ENCODE data around the gene ADAMTS6.

Gene ADAMTS6

GRCh38 chr5:65474130-65474711, 7.5 kb downstream of the ADAMTS6 start:
- ATAC-seq (ENCODE audit: insufficient read depth, low read depth) (no peak), DNase-seq (no peak)
- Histone ChIP-seq H3K4me1 (ENCODE audit: insufficient read depth, low read length) (no peaks in the 10 kb centered on the region; the same call in 1 of the 2 replicates), H3K4me2 (ENCODE audit: insufficient read depth, low read length) (no peak overlapping the region), H4K20me1 (ENCODE audit: insufficient read depth, low read length) (no peaks in the 10 kb centered on the region), H3K79me2 (ENCODE audit: insufficient read depth, low read length) (no peaks in the 10 kb centered on the region), H3K9me3 (ENCODE audit: insufficient read depth, low read length, severe bottlenecking) (no peaks in the 10 kb centered on the region), H3K27me3 (ENCODE audit: insufficient read depth, low read length, poor library complexity) (no peaks in the 10 kb centered on the region), H3K4me3 (ENCODE audit: low read depth in 1 of 2, low read length in 2 of 2) (no peak overlapping the region), H2AFZ (ENCODE audit: low read depth, low read length) (no peak overlapping the region), H3K36me3 (ENCODE audit: insufficient read depth, low read length) (no peaks in the 10 kb centered on the region), H3K27ac (ENCODE audit: low read length) (no peak overlapping the region), H3K9ac (ENCODE audit: low read depth, low read length) (no peak overlapping the region)
- TF ChIP-seq EZH2 (IDR thresholded peaks at IDR 0.05; ENCODE audit: borderline replicate concordance, low read depth, low read length, severe bottlenecking) (no peak), CTCF (IDR thresholded peaks at IDR 0.05; ENCODE audit: borderline replicate concordance, extremely low read depth, low read length, poor library complexity, severe bottlenecking) (no peak)

- H4K20me1 ChIP-seq (ENCODE audit: insufficient read depth, low read length), result no peaks in the 10 kb centered on the region
- no peak for DNase-seq
- H3K9ac ChIP-seq (ENCODE audit: low read depth, low read length), result no peak overlapping the region
- no peaks in the 10 kb centered on the region for H3K79me2 ChIP-seq (ENCODE audit: insufficient read depth, low read length)
- H3K27ac ChIP-seq (ENCODE audit: low read length), result no peak overlapping the region
- TF ChIP-seq CTCF (IDR thresholded peaks at IDR 0.05; ENCODE audit: borderline replicate concordance, extremely low read depth, low read length, poor library complexity, severe bottlenecking) (no peak), EZH2 (IDR thresholded peaks at IDR 0.05; ENCODE audit: borderline replicate concordance, low read depth, low read length, severe bottlenecking) (no peak)
- no peak overlapping the region for H2AFZ ChIP-seq (ENCODE audit: low read depth, low read length)
- ATAC-seq (ENCODE audit: insufficient read depth, low read depth), result no peak
- no peak overlapping the region for H3K4me3 ChIP-seq (ENCODE audit: low read depth in 1 of 2, low read length in 2 of 2)
- no peak overlapping the region for H3K4me2 ChIP-seq (ENCODE audit: insufficient read depth, low read length)
- no peaks in the 10 kb centered on the region for H3K36me3 ChIP-seq (ENCODE audit: insufficient read depth, low read length)
- H3K9me3 ChIP-seq (ENCODE audit: insufficient read depth, low read length, severe bottlenecking), result no peaks in the 10 kb centered on the region
- no peaks in the 10 kb centered on the region for H3K4me1 ChIP-seq (ENCODE audit: insufficient read depth, low read length)
- no peaks in the 10 kb centered on the region for H3K27me3 ChIP-seq (ENCODE audit: insufficient read depth, low read length, poor library complexity)
Observed at GRCh38 chr5:65468633-65469032, 13.1 kb downstream of the ADAMTS6 start.

- no peaks in the 10 kb centered on the region for H3K27me3 ChIP-seq (ENCODE audit: insufficient read depth, low read length, poor library complexity)
- no peak overlapping the region for H3K4me2 ChIP-seq (ENCODE audit: insufficient read depth, low read length)
- no peaks in the 10 kb centered on the region for H3K9me3 ChIP-seq (ENCODE audit: insufficient read depth, low read length, severe bottlenecking)
- no peaks in the 10 kb centered on the region for H3K79me2 ChIP-seq (ENCODE audit: insufficient read depth, low read length)
- H3K27ac ChIP-seq (ENCODE audit: low read length), result no peak overlapping the region
- TF ChIP-seq EZH2 (IDR thresholded peaks at IDR 0.05; ENCODE audit: borderline replicate concordance, low read depth, low read length, severe bottlenecking), result no peak
- TF ChIP-seq CTCF (IDR thresholded peaks at IDR 0.05; ENCODE audit: borderline replicate concordance, extremely low read depth, low read length, poor library complexity, severe bottlenecking), result no peak
- no peak for DNase-seq
- no peaks in the 10 kb centered on the region for H3K4me1 ChIP-seq (ENCODE audit: insufficient read depth, low read length)
- H3K9ac ChIP-seq (ENCODE audit: low read depth, low read length), result no peak overlapping the region
- no peak overlapping the region for H3K4me3 ChIP-seq (ENCODE audit: low read depth in 1 of 2, low read length in 2 of 2)
- no peaks in the 10 kb centered on the region for H4K20me1 ChIP-seq (ENCODE audit: insufficient read depth, low read length)
- no peak overlapping the region for H2AFZ ChIP-seq (ENCODE audit: low read depth, low read length)
- H3K36me3 ChIP-seq (ENCODE audit: insufficient read depth, low read length), result no peaks in the 10 kb centered on the region
- no peak for ATAC-seq (ENCODE audit: insufficient read depth, low read depth)
Observed at GRCh38 chr5:65462139-65462705, 19.5 kb downstream of the ADAMTS6 start.
